PC-3 (cell line): ENCODE data around the gene SLC4A9. TPM values are rescaled to one million over a fixed set of nuclear protein-coding genes. Genes with fewer than 3 reads are reported as not detected.
A peak's percentile ranks its signal among the peaks of the same experiment; 100 is the strongest.

ENCODE experiments used
- ATAC-seq: fragments of 200-7000 bp; cut with Tn5 transposase; 2 replicates; pipeline ENCODE4 v1.9.1; 2020; ENCODE audit warnings: mild to moderate bottlenecking, moderate library complexity
- BruUV-seq: library from RNA; stranded (reverse); fragments of 400-500 nt; replicated peaks from 2 replicates; lab custom pipeline; 2021; lab: Mats Ljungman, UMichigan
- CTCF ChIA-PET: fragments of 300-600 bp; sonication (Branson Sonifier 250); formaldehyde crosslinking; loops from one replicate; lab custom pipeline; 2022; ENCODE audit warnings: antibody characterized with exemption; lab: Charles Lee
- POLR2A ChIA-PET: fragments of 300-600 bp; sonication (Branson Sonifier 250); formaldehyde crosslinking; loops from one replicate; lab custom pipeline; 2022; ENCODE audit warnings: antibody characterized with exemption; ENCODE audit not compliant: unreplicated experiment; lab: Charles Lee
- DNase-seq: peaks from one replicate; pipeline ENCODE4 v3.0.0-alpha.2; 2015
- H2AFZ ChIP-seq: fragments of 300-600 bp; sonication (generic); 2 replicates; pipeline ENCODE4 v1.6.0; 2016; ENCODE audit warnings: antibody characterized with exemption, low read length
- H3F3A ChIP-seq: fragments of 300-600 bp; sonication (generic); one replicate; pipeline ENCODE4 v1.6.0; 2017; ENCODE audit warnings: antibody characterized with exemption, low read length, control low read depth, mild to moderate bottlenecking; ENCODE audit not compliant: unreplicated experiment
- H3K27ac ChIP-seq: fragments of 300-600 bp; sonication (generic); 2 replicates; pipeline ENCODE4 v1.5.1; 2016; ENCODE audit warnings: mild to moderate bottlenecking, low read length
- H3K27me3 ChIP-seq: fragments of 300-600 bp; sonication (generic); 2 replicates; pipeline ENCODE4 v1.6.1; 2016; ENCODE audit warnings: low read length, mixed read lengths
- H3K36me3 ChIP-seq: fragments of 300-600 bp; sonication (generic); 2 replicates; pipeline ENCODE4 v1.6.1; 2016; ENCODE audit warnings: low read depth, mixed run types, low read length, mixed read lengths
- H3K4me1 ChIP-seq: fragments of 300-600 bp; sonication (generic); 2 replicates; pipeline ENCODE4 v1.5.1; 2016; ENCODE audit warnings: low read length; ENCODE audit not compliant: insufficient read depth
- H3K4me2 ChIP-seq: fragments of 300-600 bp; sonication (generic); 2 replicates; pipeline ENCODE4 v1.6.0; 2016; ENCODE audit warnings: low read length
- H3K4me3 ChIP-seq: fragments of 300-600 bp; sonication (generic); 2 replicates; pipeline ENCODE4 v1.5.1; 2016; ENCODE audit warnings: mild to moderate bottlenecking, low read length, mixed read lengths
- H3K79me2 ChIP-seq: fragments of 300-600 bp; sonication (generic); 2 replicates; pipeline ENCODE4 v1.6.1; 2017; ENCODE audit warnings: low read length, mixed read lengths
- H3K9ac ChIP-seq: fragments of 300-600 bp; sonication (generic); 2 replicates; pipeline ENCODE4 v1.6.0; 2016; ENCODE audit warnings: mild to moderate bottlenecking, low read length
- H3K9me2 ChIP-seq: fragments of 300-600 bp; sonication (generic); replicated peaks from 2 replicates; pipeline ENCODE4 v1.6.1; 2016; ENCODE audit warnings: mixed run types, low read length, mixed read lengths
- H3K9me3 ChIP-seq: fragments of 300-600 bp; sonication (generic); 2 replicates; pipeline ENCODE4 v1.6.1; 2016; ENCODE audit warnings: low read length, mixed read lengths
- H4K20me1 ChIP-seq: fragments of 300-600 bp; sonication (generic); 2 replicates; pipeline ENCODE4 v1.6.1; 2016; ENCODE audit warnings: low read length, mixed read lengths
- CTCF ChIP-seq: fragments of 300-600 bp; sonication (generic); conservative IDR thresholded peaks from 2 replicates; pipeline ENCODE4 v1.5.1; 2017; ENCODE audit warnings: antibody characterized with exemption, low read depth, mild to moderate bottlenecking, low read length
- EZH2 ChIP-seq: fragments of 300-600 bp; sonication (generic); IDR thresholded peaks from one replicate; pipeline ENCODE4 v1.6.1; 2017; ENCODE audit warnings: antibody characterized with exemption, mild to moderate bottlenecking, low read length; ENCODE audit not compliant: unreplicated experiment
- EZH2phosphoT487 ChIP-seq: fragments of 300-600 bp; sonication (generic); IDR thresholded peaks from 2 replicates; pipeline ENCODE4 v1.6.1; 2018; ENCODE audit warnings: mild to moderate bottlenecking, antibody characterized with exemption, low read length, borderline replicate concordance
- intact Hi-C: fragments of 100-400 bp; cut with micrococcal nuclease; formaldehyde crosslinking; loops from 2 replicates; pipeline ENCODE4 v1.9.0; 2023
- total RNA-seq: library from RNA; depleted of rRNA; stranded (reverse); fragments of >200 nt; gene quantifications from 2 replicates; pipeline ENCODE4 v1.2.3, GENCODE V29; 2014

The SLC4A9 gene
- total RNA-seq, 1 experiment from 2014 or later: 0.29 TPM

GRCh38 chr5:140403613-140404012 is 43.6 kb downstream of the SLC4A9 start:
- no peaks in the 10 kb centered on the region for H3K27me3 ChIP-seq
- DNase-seq (no peak), ATAC-seq (no peak)
- H3K9ac ChIP-seq: peak overlapping the region; percentile 93; the same call in 1 of the 2 replicates
- no TSS peak for BruUV-seq
- ChIA-PET CTCF (interaction anchor here (0.6 kb wide), 1 partner anchor 31 kb away, joined by 3 read pairs; no protein-coding TSS in a partner anchor), POLR2A (no interaction called here)
- peaks cover 30% of the 10 kb centered on the region for H4K20me1 ChIP-seq
- H3K36me3 ChIP-seq: no peaks in the 10 kb centered on the region
- peak overlapping the region; percentile 97 for H3K4me3 ChIP-seq
- H3K79me2 ChIP-seq: peaks cover 82% of the 10 kb centered on the region
- no peaks in the 10 kb centered on the region for H3F3A ChIP-seq
- intact Hi-C loops: loop anchor here (5.0 kb wide), 1 partner anchor 296 kb away; no protein-coding TSS in a partner anchor
- H3K4me2 ChIP-seq: peak overlapping the region; percentile 82
- no peak overlapping the region for H3K27ac ChIP-seq
- no peak overlapping the region for H2AFZ ChIP-seq
- TF ChIP-seq CTCF (no peak), EZH2 (no peak), EZH2phosphoT487 (no peak)
- H3K9me3 ChIP-seq: no peaks in the 10 kb centered on the region
- no peaks in the 10 kb centered on the region for H3K9me2 ChIP-seq
- H3K4me1 ChIP-seq: peaks cover 24% of the 10 kb centered on the region

- Histone ChIP-seq H3K4me1 (peaks cover 22% of the 10 kb centered on the region), H3K9ac (no peak overlapping the region), H3K27me3 (no peaks in the 10 kb centered on the region), H3K4me2 (peak overlapping the region; percentile 65), H3K79me2 (peaks cover 100% of the 10 kb centered on the region), H3K9me2 (no peaks in the 10 kb centered on the region), H4K20me1 (peaks cover 42% of the 10 kb centered on the region), H3K4me3 (peak overlapping the region; percentile 14; the same call in 1 of the 2 replicates), H3K36me3 (no peaks in the 10 kb centered on the region), H3K9me3 (no peaks in the 10 kb centered on the region), H3K27ac (peak overlapping the region; percentile 15), H2AFZ (no peak overlapping the region), H3F3A (no peaks in the 10 kb centered on the region)
- ChIA-PET CTCF (interaction anchor here (0.6 kb wide), 2 partner anchors 139 to 565 kb away, joined by 3 read pairs; partner anchors contain the start of gene EIF4EBP3), POLR2A (interaction anchor here (0.6 kb wide), 2 partner anchors 15 to 141 kb away, joined by 3 to 6 read pairs; no protein-coding TSS in a partner anchor)
- BruUV-seq: no TSS peak
- peak; percentile 80 for DNase-seq
- intact Hi-C loops: no loop called here
- ATAC-seq: peak; percentile 98
- 0 out of 2 replicates have a peak, but pooled peaks have one; percentile 17 for TF ChIP-seq CTCF
- TF ChIP-seq EZH2: no peak
Observed at GRCh38 chr5:140408750-140409241, 48.8 kb downstream of the SLC4A9 start.

- Histone ChIP-seq H3K9ac (no peak overlapping the region), H3K4me1 (peaks cover 9% of the 10 kb centered on the region), H2AFZ (no peak overlapping the region), H4K20me1 (peaks cover 20% of the 10 kb centered on the region), H3K9me3 (no peaks in the 10 kb centered on the region), H3K4me2 (no peak overlapping the region), H3F3A (no peaks in the 10 kb centered on the region), H3K4me3 (no peak overlapping the region), H3K9me2 (no peaks in the 10 kb centered on the region), H3K79me2 (peaks cover 95% of the 10 kb centered on the region), H3K36me3 (no peaks in the 10 kb centered on the region), H3K27ac (no peak overlapping the region), H3K27me3 (no peaks in the 10 kb centered on the region)
- no TSS peak for BruUV-seq
- no peak for TF ChIP-seq EZH2
- no peak for TF ChIP-seq CTCF
- TF ChIP-seq EZH2phosphoT487: no peak
- ATAC-seq: no peak
- ChIA-PET POLR2A (no interaction called here), CTCF (no interaction called here)
- intact Hi-C loops: no loop called here
- no peak for DNase-seq
Observed at GRCh38 chr5:140413230-140413629, 53.2 kb downstream of the SLC4A9 start.
